Activated naive CD8-positive, alpha-beta T cell treated with anti-CD3 and anti-CD28 coated beads, Interleukin-2, amount 50 U/mL, for 24 hours (primary cell): Measurements from ENCODE around the gene UBASH3B.

Source experiments
- ATAC-seq: fragments of 150-1000 bp; cut with Tn5 transposase; one replicate; pipeline ENCODE4 v1.10.0; 2021
- DNase-seq: peaks from one replicate; pipeline ENCODE4 v3.0.0; 2021
- H3K27ac Mint-ChIP-seq: one replicate; pipeline ENCODE4 v1.8.0; 2021; ENCODE audit warnings: mild to moderate bottlenecking, mixed read lengths
- H3K27me3 Mint-ChIP-seq: one replicate; pipeline ENCODE4 v1.8.0; 2021; ENCODE audit warnings: mixed read lengths
- H3K36me3 Mint-ChIP-seq: one replicate; pipeline ENCODE4 v1.8.0; 2021; ENCODE audit warnings: low read depth, mixed read lengths
- H3K4me1 Mint-ChIP-seq: one replicate; pipeline ENCODE4 v1.8.0; 2021; ENCODE audit warnings: mixed read lengths
- H3K4me3 Mint-ChIP-seq: one replicate; pipeline ENCODE4 v1.8.0; 2021; ENCODE audit warnings: mild to moderate bottlenecking, moderate library complexity, mixed read lengths
- H3K9me3 Mint-ChIP-seq: one replicate; pipeline ENCODE4 v1.8.0; 2021; ENCODE audit warnings: mixed read lengths

Gene UBASH3B

DNA sequence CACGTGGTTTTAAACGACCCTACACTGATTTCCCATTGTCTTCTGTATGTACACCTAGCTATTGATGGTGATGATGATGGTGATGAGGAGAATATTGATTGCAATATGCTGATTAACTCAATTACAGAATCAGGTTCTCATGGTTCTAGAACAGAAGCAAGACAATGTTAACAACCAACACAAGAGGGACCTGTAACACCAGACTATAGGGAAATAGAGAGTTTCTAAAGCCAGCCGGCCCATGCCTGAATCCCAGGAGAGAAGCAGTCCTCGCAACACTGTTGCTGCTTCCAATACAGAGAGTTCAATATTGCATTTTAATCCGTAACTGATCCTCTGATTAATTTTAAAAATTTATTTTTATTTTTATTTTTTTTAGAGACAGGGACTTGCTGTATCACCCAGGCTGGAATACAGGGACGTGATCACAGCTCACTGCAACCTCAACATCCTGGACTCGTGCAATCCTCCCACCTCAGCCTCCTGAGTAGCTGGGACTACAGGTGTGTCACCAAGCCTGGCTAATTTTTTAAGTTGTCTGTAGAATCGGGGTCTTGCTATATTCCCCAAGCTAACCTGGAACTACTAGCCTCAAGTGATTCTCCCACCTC, 22.2 kb upstream of the UBASH3B start:
- peak; percentile 44 for ATAC-seq

GRCh38 chr11:122634501-122634900, 21.0 kb upstream of the UBASH3B start:
- no peak for ATAC-seq
- no peak for DNase-seq
- no peaks in the 10 kb centered on the region for H3K36me3 Mint-ChIP-seq
- H3K27ac Mint-ChIP-seq: no peak overlapping the region
- no peaks in the 10 kb centered on the region for H3K27me3 Mint-ChIP-seq
- H3K9me3 Mint-ChIP-seq: no peaks in the 10 kb centered on the region
- H3K4me1 Mint-ChIP-seq: peaks cover 11% of the 10 kb centered on the region
- H3K4me3 Mint-ChIP-seq: no peak overlapping the region

More for the DNA sequence above, 22.2 kb upstream of the UBASH3B start:
- H3K4me1 Mint-ChIP-seq: peaks cover 17% of the 10 kb centered on the region
- H3K4me3 Mint-ChIP-seq: no peak overlapping the region
- no peaks in the 10 kb centered on the region for H3K27me3 Mint-ChIP-seq
- peak overlapping the region; percentile 14 for H3K27ac Mint-ChIP-seq
- H3K9me3 Mint-ChIP-seq: no peaks in the 10 kb centered on the region
- DNase-seq: no peak
- no peaks in the 10 kb centered on the region for H3K36me3 Mint-ChIP-seq

DNA sequence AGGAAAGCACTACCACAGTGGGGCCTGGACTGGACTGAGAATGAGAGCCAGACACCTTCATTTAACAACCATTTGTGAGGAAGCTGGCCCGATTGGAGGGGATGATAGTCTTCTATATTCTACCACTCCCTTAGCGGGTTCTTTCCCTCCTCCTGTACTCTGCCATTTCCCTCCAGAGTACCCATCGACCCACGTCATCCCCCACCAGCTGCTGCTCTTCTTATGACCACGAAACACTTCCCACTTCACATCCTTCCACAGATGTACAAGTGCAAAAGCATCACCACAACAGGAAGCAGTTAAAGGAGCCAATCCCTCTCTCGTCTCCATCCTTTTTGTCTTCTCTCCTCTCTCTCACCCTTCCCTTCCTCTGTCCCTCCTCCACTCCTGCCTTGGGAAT, 18.0 kb upstream of the UBASH3B start:
- Mint-ChIP-seq H3K4me1 (peaks cover 11% of the 10 kb centered on the region), H3K9me3 (no peaks in the 10 kb centered on the region), H3K27me3 (no peaks in the 10 kb centered on the region), H3K36me3 (no peaks in the 10 kb centered on the region), H3K27ac (no peak overlapping the region), H3K4me3 (no peak overlapping the region)
- ATAC-seq: peak; percentile 70
- DNase-seq: peak; percentile 17

DNA sequence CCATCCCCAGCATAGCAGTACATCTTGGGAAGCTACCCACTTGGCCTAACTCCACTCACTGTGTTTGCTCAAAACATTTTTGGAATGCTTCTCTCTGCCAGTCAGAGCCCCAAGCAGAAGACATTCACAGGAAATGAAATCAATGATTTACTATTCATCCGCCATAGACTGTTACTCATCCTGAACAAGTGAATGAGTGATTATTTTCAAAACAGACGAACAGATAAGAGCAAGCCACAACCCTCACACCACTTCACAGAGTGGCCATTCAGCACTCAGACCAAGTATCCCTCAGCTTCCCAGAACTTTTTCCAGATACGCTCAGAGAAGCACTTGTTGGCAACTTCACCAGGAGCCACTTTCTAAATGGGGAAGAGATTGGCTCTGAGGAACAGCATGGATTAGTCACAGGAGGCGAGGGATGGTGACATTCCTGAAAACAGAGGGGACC, 13.0 kb upstream of the UBASH3B start:
- no peak for ATAC-seq
- DNase-seq: no peak

GRCh38 chr11:122642971-122643370, 12.6 kb upstream of the UBASH3B start:
- H3K27me3 Mint-ChIP-seq: no peaks in the 10 kb centered on the region
- peaks cover 6% of the 10 kb centered on the region for H3K4me1 Mint-ChIP-seq
- H3K4me3 Mint-ChIP-seq: no peak overlapping the region
- no peak for ATAC-seq
- H3K9me3 Mint-ChIP-seq: no peaks in the 10 kb centered on the region
- no peak for DNase-seq
- H3K27ac Mint-ChIP-seq: no peak overlapping the region
- H3K36me3 Mint-ChIP-seq: no peaks in the 10 kb centered on the region

More for the DNA sequence above, 13.0 kb upstream of the UBASH3B start:
- no peaks in the 10 kb centered on the region for H3K27me3 Mint-ChIP-seq
- H3K9me3 Mint-ChIP-seq: no peaks in the 10 kb centered on the region
- H3K36me3 Mint-ChIP-seq: no peaks in the 10 kb centered on the region
- H3K27ac Mint-ChIP-seq: peak overlapping the region; percentile 25
- H3K4me3 Mint-ChIP-seq: no peak overlapping the region
- H3K4me1 Mint-ChIP-seq: peaks cover 9% of the 10 kb centered on the region

- Mint-ChIP-seq H3K4me3 (no peak overlapping the region), H3K36me3 (no peaks in the 10 kb centered on the region), H3K27ac (no peak overlapping the region), H3K9me3 (no peaks in the 10 kb centered on the region), H3K4me1 (peaks cover 8% of the 10 kb centered on the region), H3K27me3 (no peaks in the 10 kb centered on the region)
- ATAC-seq (no peak), DNase-seq (no peak)
These were observed 9.7 kb upstream of the UBASH3B start for GRCh38 chr11:122645847-122646246.

- H3K9me3 Mint-ChIP-seq: no peaks in the 10 kb centered on the region
- H3K4me3 Mint-ChIP-seq: no peak overlapping the region
- H3K27me3 Mint-ChIP-seq: no peaks in the 10 kb centered on the region
- no peak overlapping the region for H3K27ac Mint-ChIP-seq
- H3K36me3 Mint-ChIP-seq: no peaks in the 10 kb centered on the region
- peaks cover 8% of the 10 kb centered on the region for H3K4me1 Mint-ChIP-seq
- DNase-seq (no peak), ATAC-seq (no peak)
These were observed 8.8 kb upstream of the UBASH3B start for GRCh38 chr11:122646549-122647340.

DNA sequence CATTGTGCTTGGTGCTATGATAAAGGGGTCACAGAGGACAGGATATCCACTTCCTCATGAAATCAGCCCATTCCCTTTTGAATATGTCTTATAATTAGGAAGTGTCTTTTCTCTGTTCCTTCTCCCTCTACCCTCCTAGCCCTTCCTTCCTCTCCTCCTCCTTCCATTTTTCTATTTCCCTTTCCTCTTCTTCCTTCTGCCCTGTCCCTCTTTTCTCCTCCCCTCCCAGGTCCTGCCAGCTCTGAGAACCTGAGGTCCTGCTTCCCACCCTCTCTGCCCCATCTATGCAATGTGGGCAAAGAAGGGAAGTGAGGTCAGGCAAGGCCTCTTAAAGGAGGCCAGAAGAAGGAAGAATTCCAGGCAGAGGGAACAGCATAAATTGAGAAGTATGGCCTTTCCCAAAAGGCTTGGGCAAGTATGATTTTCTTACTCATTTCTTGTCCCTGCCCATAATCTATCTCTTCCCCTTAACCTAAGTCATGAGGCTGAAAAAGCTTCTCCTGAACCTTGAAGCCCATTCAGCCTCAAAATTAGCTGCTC, 7.7 kb upstream of the UBASH3B start:
- Mint-ChIP-seq H3K4me3 (no peak overlapping the region), H3K27ac (no peak overlapping the region), H3K4me1 (peaks cover 8% of the 10 kb centered on the region), H3K9me3 (no peaks in the 10 kb centered on the region), H3K36me3 (no peaks in the 10 kb centered on the region), H3K27me3 (no peaks in the 10 kb centered on the region)
- DNase-seq (no peak), ATAC-seq (no peak)

DNA sequence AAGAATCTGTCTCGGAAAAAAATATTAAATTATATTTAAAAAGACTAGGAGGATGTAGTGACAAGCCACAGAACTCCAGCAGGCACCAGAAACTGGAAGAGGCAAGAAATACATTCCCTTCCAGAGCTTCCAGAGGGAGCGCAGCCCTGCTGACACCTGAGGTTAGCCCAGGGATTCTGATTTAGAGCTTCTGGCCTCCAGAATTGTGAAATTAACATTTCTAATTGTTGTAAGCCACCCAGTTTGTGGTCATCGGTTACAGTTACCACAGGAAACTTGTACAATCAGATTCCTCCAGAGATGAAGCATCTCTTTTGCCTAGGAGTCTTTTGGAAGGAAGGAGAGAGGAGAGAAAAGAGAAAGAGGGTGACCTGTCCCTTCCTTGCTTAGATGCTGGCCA, 6.4 kb upstream of the UBASH3B start:
- no peak for ATAC-seq
- no peak overlapping the region for H3K4me3 Mint-ChIP-seq

DNA sequence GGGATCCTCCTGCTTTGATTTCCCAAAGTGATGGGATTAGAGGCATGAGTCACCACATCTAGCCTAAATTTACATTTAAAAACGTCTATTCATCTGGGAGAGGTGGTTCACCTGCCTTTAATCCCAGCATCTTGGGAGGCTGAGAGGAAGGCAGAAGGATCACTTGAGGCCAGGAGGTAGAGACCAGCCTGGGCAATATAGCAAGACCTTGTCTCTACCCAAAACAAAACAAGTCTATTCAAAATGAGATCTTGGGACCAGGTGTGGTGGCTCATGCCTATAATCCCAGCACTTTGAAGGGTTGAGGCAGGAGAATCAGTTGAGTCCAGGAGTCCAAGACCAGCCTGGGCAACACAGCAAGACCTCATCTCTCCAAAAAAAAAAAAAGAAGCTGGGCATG, 4.9 kb upstream of the UBASH3B start:
- no peak overlapping the region for H3K4me3 Mint-ChIP-seq
- DNase-seq: no peak
- H3K27me3 Mint-ChIP-seq: peaks cover 4% of the 10 kb centered on the region
- H3K9me3 Mint-ChIP-seq: no peaks in the 10 kb centered on the region
- no peaks in the 10 kb centered on the region for H3K36me3 Mint-ChIP-seq
- peaks cover 16% of the 10 kb centered on the region for H3K4me1 Mint-ChIP-seq
- no peak overlapping the region for H3K27ac Mint-ChIP-seq
- ATAC-seq: no peak

More for the DNA sequence above, 6.4 kb upstream of the UBASH3B start:
- no peaks in the 10 kb centered on the region for H3K36me3 Mint-ChIP-seq
- H3K27me3 Mint-ChIP-seq: no peaks in the 10 kb centered on the region
- H3K4me1 Mint-ChIP-seq: peaks cover 8% of the 10 kb centered on the region
- no peaks in the 10 kb centered on the region for H3K9me3 Mint-ChIP-seq
- no peak overlapping the region for H3K27ac Mint-ChIP-seq
- no peak for DNase-seq

DNA sequence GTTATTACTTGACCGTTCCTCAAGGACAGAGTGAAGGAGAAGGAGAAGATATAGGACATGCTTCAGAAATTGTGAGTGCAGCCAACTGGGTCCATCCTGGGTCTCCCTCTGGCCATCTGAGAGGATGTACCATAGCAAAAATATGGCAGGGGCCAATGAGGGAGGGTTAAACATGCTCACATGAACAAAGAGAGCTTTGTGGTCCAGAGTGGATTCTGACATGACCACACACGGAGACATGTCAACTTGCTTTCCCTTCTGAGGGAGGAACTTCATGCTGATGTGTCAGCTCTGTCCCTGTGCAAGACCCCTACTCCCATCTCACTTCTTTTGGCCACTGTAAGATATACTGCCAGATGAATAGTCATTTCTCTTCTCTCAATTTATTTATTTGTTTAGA, 3.0 kb upstream of the UBASH3B start:
- H3K4me1 Mint-ChIP-seq: peaks cover 19% of the 10 kb centered on the region
- H3K4me3 Mint-ChIP-seq: no peak overlapping the region
- H3K27me3 Mint-ChIP-seq: peaks cover 4% of the 10 kb centered on the region
- DNase-seq (no peak), ATAC-seq (no peak)
- peaks cover 1% of the 10 kb centered on the region for H3K36me3 Mint-ChIP-seq
- H3K9me3 Mint-ChIP-seq: no peaks in the 10 kb centered on the region
- H3K27ac Mint-ChIP-seq: no peak overlapping the region

DNA sequence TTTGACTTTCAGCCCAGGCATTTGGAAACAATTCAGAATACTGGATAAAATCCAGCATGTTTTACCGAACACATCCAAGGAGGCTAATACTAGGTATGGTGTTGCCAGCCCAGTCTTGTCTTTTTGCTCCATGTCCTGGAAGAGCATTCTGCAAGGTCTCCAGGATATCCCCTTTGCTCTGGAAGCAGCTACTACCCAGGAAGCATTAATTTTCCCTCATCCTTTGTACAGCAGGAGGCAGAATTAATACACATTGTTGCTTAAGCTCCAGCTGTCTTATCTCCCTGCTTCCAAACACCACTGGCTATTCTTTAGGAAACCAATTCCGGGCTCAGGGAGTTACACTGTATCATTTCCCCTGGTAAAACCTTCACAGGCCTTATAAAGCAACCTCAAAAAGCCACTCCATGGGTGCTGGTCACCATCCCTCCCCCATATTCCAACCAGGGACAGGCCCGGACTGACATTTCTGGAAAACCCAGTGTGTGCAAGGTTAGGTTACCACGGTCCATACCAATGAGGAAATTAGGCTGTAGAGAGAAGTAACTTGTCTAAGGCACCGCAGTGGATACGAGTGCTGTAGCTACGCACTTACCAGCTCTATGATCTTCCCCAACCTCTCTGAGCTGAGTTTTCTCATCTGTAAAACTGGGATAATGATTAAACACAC, 1.5 kb upstream of the UBASH3B start:
- ATAC-seq (no peak), DNase-seq (no peak)
- Mint-ChIP-seq H3K4me1 (peaks cover 34% of the 10 kb centered on the region), H3K4me3 (no peak overlapping the region), H3K27me3 (peaks cover 4% of the 10 kb centered on the region), H3K36me3 (peaks cover 14% of the 10 kb centered on the region), H3K9me3 (no peaks in the 10 kb centered on the region), H3K27ac (no peak overlapping the region)

- Mint-ChIP-seq H3K27me3 (peaks cover 4% of the 10 kb centered on the region), H3K27ac (peak overlapping the region; percentile 92), H3K4me3 (peak overlapping the region; percentile 97), H3K9me3 (no peaks in the 10 kb centered on the region), H3K36me3 (peaks cover 15% of the 10 kb centered on the region), H3K4me1 (peaks cover 50% of the 10 kb centered on the region)
- ATAC-seq: peak; percentile 50
- peak; percentile 59 for DNase-seq
These were observed 630 bp downstream of the UBASH3B start for GRCh38 chr11:122656073-122656630.

- peak overlapping the region; percentile 97 for H3K4me3 Mint-ChIP-seq
- ATAC-seq (peak; percentile 63), DNase-seq (peak; percentile 52)
- peak overlapping the region; percentile 92 for H3K27ac Mint-ChIP-seq
- no peaks in the 10 kb centered on the region for H3K9me3 Mint-ChIP-seq
- H3K36me3 Mint-ChIP-seq: peaks cover 15% of the 10 kb centered on the region
- peaks cover 52% of the 10 kb centered on the region for H3K4me1 Mint-ChIP-seq
- H3K27me3 Mint-ChIP-seq: peaks cover 4% of the 10 kb centered on the region
These were observed 1.1 kb downstream of the UBASH3B start for GRCh38 chr11:122656631-122657101.
